Chondrocyte (in vitro differentiated cells): ENCODE measurements around the gene MCRIP2. TPM values are rescaled to one million over a fixed set of nuclear protein-coding genes. Genes with fewer than 3 reads are reported as not detected.
A peak's percentile ranks its signal among the peaks of the same experiment; 100 is the strongest.

ENCODE experiments used
- DNase-seq: peaks from one replicate; pipeline ENCODE4 v3.0.0; 2021; ENCODE audit warnings: mixed read lengths, low spot score
- H3K27ac Mint-ChIP-seq: one replicate; pipeline ENCODE4 v1.8.0; 2021; ENCODE audit warnings: mild to moderate bottlenecking, moderate library complexity, mixed read lengths; ENCODE audit not compliant: unreplicated experiment
- H3K27me3 Mint-ChIP-seq: 2 replicates; pipeline ENCODE4 v1.8.0; 2021; ENCODE audit warnings: low read depth, mixed read lengths
- H3K36me3 Mint-ChIP-seq: 2 replicates; pipeline ENCODE4 v1.8.0; 2021; ENCODE audit warnings: low read depth, mixed read lengths
- H3K4me1 Mint-ChIP-seq: 2 replicates; pipeline ENCODE4 v1.8.0; 2021; ENCODE audit warnings: low read depth, mild to moderate bottlenecking, mixed read lengths
- H3K4me3 Mint-ChIP-seq: one replicate; pipeline ENCODE4 v1.8.0; 2021; ENCODE audit warnings: mild to moderate bottlenecking, moderate library complexity, mixed read lengths; ENCODE audit not compliant: unreplicated experiment
- H3K9me3 Mint-ChIP-seq: 2 replicates; pipeline ENCODE4 v1.8.0; 2021; ENCODE audit warnings: low read depth, mixed read lengths
- CTCF ChIP-seq: fragments of 200-600 bp; sonication (generic); IDR thresholded peaks from 2 replicates; pipeline ENCODE4 v1.5.0; 2021; ENCODE audit warnings: antibody characterized with exemption, mild to moderate bottlenecking, moderate library complexity
- total RNA-seq: library from RNA; stranded (reverse); gene quantifications from 3 replicates; pipeline ENCODE4 v1.2.1, GENCODE V29; 2021

Gene MCRIP2
- total RNA-seq, 1 donor from 2014 or later, result 15.3 TPM

GRCh38 chr16:683396-684070 is 41.9 kb downstream of the MCRIP2 start:
- peaks cover 11% of the 10 kb centered on the region for H3K36me3 Mint-ChIP-seq
- no peaks in the 10 kb centered on the region for H3K27me3 Mint-ChIP-seq
- peak overlapping the region; percentile 59 for H3K27ac Mint-ChIP-seq
- TF ChIP-seq CTCF, result no peak
- peaks cover 39% of the 10 kb centered on the region for H3K4me1 Mint-ChIP-seq
- no peak for DNase-seq
- H3K4me3 Mint-ChIP-seq, result peak overlapping the region; percentile 68
- no peaks in the 10 kb centered on the region for H3K9me3 Mint-ChIP-seq

GRCh38 chr16:684071-684794 is 42.6 kb downstream of the MCRIP2 start, which contains the start of gene JMJD8:
TSS of gene JMJD8 (minus strand) at chr16:684334. CDS start at chr16:684319, 15 bp downstream.
- H3K4me3 Mint-ChIP-seq, result peak within 1 kb of the TSS; percentile 68
- peak within 1 kb of the TSS; percentile 74 for H3K27ac Mint-ChIP-seq
- H3K9me3 Mint-ChIP-seq, result no peaks in the 10 kb centered on the region
- H3K27me3 Mint-ChIP-seq, result no peaks in the 10 kb centered on the region
- DNase-seq, result peak; percentile 99
- no peak for TF ChIP-seq CTCF
- H3K36me3 Mint-ChIP-seq, result peaks cover 11% of the 10 kb centered on the region
- peaks cover 42% of the 10 kb centered on the region for H3K4me1 Mint-ChIP-seq

GRCh38 chr16:684961-685696 is 43.5 kb downstream of the MCRIP2 start:
- no peaks in the 10 kb centered on the region for H3K27me3 Mint-ChIP-seq
- no peak for DNase-seq
- no peak for TF ChIP-seq CTCF
- peaks cover 47% of the 10 kb centered on the region for H3K4me1 Mint-ChIP-seq
- H3K36me3 Mint-ChIP-seq, result peaks cover 11% of the 10 kb centered on the region
- no peaks in the 10 kb centered on the region for H3K9me3 Mint-ChIP-seq
- H3K4me3 Mint-ChIP-seq, result no peak overlapping the region
- no peak overlapping the region for H3K27ac Mint-ChIP-seq

GRCh38 chr16:685967-686366 is 44.3 kb downstream of the MCRIP2 start:
- no peaks in the 10 kb centered on the region for H3K27me3 Mint-ChIP-seq
- peaks cover 11% of the 10 kb centered on the region for H3K36me3 Mint-ChIP-seq
- TF ChIP-seq CTCF, result peak; percentile 70
- no peak for DNase-seq
- H3K4me3 Mint-ChIP-seq, result peak overlapping the region; percentile 31
- no peaks in the 10 kb centered on the region for H3K9me3 Mint-ChIP-seq
- no peak overlapping the region for H3K27ac Mint-ChIP-seq
- H3K4me1 Mint-ChIP-seq, result peaks cover 49% of the 10 kb centered on the region
